GM21576 (cell line): Measurements from ENCODE around the gene TBX21.

Source experiments
- ATAC-seq: cut with Tn5 transposase; IDR thresholded peaks from one replicate; pipeline ENCODE4 v1.9.1; 2021; ENCODE audit warnings: mild to moderate bottlenecking, moderate library complexity; ENCODE audit not compliant: unreplicated experiment

Gene TBX21

DNA sequence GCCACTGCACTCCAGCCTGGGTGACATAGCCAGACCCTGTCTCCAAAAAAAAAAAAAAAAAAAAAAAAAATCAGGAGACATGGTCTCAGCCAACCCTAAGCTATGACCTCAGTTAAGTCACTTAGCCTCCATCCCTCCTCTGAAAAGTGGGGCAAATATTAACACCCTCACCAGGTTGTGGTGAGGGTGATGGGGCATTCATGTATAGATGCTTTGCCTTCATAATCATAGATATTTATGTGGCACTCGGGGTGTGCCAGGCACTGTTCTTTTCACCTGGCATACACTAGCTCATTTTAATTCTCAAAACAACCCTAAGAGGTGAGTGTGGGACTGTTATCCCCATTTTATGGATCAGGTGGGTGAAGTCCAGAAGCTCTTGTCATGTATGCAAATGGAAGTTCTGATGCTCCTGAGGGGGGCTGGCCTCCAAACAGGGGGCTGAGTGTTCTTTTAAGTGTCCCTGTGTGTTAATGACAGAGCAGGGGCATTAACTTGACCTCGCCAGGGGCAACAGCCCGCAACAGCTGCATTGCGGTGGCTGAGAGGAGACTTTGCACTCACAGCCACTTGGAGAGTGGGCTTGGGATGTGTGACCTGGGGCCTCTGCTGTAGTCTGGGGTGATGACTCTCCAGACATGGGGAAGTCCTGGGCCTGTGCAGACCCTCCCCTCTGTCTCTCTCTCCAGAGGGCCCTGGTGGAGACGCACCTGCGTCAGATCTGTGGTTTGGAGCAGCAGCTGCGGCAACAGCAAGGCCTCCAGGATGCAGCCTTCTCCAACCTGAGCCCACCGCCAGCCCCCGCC, 34.9 kb upstream of the TBX21 start:
- ATAC-seq: no peak

DNA sequence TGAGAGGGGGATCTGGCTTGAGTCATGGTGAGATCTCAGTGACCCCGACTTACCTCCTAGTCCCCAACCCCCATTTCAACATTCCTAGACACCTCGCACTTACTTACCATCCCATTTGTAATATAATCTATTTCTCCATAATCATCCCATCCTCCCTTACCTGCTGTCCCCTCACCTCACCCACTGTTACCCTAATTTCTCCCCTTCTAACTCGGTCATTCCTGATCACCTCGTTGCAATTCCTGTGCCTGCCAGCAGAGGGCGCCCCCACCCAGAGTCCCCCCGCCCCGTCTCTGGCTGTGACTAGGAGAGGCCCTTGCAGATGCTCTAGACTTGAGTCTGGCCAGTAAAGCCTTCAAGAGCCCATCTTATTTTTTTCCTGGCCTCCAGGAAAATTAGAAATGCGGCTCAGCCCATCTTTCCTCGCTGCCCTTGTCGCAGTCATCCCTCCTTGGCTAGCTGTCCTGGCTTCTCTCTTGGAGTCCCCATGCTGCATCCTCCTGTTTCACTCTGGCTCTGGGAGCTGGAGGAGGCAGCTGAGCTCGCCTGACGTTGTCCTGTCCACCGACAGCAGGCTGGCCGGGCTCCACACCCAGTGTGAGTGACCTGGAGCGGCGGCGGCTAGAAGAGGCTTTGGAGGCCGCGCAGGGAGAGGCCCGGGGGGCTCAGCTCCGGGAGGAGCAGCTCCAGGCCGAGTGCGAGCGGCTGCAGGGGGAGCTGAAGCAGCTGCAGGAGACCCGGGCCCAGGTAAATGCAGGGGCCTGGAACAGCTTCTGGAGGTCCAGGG, 34.1 kb upstream of the TBX21 start:
- no peak for ATAC-seq

DNA sequence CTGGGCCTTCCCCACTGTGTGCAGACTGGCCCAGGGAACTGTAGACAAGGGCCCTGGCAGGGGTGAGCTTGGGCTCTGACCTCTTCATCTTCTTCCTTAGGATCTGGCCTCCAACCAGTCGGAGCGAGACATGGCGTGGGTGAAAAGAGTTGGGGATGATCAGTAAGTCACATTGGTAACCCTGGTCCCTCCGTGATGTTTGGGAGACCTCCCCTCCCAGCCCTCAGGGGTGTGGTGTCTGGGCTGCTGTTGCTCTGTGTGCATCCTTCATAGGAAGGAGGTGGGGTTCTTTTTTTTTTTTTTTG, 33.5 kb upstream of the TBX21 start:
- no peak for ATAC-seq

DNA sequence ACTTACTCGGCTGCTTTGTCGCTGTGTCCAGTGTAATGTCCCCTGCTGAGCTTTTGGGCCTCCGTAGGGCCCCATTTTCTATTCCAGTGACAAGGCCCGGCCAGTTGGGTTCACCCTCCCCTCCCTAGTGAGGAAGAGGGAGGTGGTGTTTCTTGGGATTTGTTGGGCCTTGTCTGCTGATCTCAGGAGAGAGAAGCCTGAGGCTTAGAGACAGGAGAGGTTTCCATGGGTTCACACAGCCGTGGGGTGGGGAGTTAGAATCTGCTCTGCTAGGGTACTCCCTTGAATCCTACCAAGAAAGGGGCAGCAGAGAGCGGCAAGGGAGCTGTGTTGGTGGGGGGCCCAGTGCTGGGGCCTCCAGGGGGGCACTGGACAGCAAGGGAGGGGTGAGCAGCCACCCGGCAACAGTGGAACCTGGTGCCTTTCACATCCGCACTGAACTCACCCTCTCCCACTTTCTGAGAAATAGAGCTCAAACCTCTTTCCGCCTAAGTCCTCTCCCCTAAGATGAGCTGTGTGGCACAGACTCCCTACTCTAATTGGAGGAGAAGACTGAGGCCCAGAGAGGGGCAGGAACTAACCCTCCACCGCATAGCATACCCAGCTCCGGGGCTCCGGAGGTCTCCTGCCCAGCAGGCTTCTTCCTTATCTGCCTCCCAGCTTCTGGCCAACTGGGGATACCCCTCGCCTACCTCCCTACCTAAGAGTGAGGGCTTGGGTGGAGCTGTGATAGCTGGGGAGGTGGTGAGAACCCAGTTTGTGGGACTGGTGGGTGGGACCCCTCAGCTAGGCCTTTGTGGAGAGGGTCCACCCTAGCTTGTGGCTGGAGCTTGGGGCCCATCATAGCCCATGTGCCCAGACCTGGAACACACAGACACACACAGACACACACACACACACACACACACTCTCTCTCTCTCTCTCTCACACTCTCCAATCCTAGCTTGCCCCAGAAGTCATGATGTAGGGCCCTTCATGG, 32.3 kb upstream of the TBX21 start:
- no peak for ATAC-seq

GRCh38 chr17:47701608-47702007, 31.4 kb upstream of the TBX21 start:
- no peak for ATAC-seq

DNA sequence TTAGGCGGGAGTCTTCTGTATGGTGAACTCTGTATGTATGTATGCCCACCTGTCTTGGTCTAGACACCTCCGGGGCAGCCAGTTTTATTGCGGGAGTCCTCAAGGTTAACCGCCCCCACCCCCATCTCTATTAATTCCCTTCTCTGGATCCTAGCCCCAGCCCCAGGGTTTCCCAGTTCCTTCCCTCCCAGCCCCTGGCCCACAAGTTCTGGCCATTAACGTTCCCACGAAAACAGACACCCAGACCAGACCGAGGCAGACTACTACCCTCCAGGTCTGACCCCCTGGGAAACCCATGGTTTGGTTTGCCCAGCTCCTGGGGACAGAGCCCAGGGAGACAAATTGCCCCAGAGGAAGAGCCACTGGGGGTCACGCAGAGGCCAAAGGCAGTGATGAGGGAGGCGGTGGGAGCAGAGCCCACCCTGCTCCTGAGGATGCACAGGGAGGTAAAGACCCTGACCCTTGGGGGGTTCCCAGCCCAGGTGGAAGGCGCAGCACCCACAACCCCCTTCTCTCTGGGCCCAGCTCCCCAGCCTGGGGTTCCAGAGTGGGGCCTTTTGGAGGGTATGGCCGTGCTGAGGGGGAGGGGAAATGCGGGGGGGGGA, 30.5 kb upstream of the TBX21 start:
- no peak for ATAC-seq

- ATAC-seq: no peak
Measured at GRCh38 chr17:47703191-47703591, 29.8 kb upstream of the TBX21 start.

- ATAC-seq: no peak
Measured at GRCh38 chr17:47703671-47704070, 29.4 kb upstream of the TBX21 start.

GRCh38 chr17:47704116-47704515, 28.9 kb upstream of the TBX21 start:
- no peak for ATAC-seq

GRCh38 chr17:47704736-47705135, 28.3 kb upstream of the TBX21 start:
- no peak for ATAC-seq

DNA sequence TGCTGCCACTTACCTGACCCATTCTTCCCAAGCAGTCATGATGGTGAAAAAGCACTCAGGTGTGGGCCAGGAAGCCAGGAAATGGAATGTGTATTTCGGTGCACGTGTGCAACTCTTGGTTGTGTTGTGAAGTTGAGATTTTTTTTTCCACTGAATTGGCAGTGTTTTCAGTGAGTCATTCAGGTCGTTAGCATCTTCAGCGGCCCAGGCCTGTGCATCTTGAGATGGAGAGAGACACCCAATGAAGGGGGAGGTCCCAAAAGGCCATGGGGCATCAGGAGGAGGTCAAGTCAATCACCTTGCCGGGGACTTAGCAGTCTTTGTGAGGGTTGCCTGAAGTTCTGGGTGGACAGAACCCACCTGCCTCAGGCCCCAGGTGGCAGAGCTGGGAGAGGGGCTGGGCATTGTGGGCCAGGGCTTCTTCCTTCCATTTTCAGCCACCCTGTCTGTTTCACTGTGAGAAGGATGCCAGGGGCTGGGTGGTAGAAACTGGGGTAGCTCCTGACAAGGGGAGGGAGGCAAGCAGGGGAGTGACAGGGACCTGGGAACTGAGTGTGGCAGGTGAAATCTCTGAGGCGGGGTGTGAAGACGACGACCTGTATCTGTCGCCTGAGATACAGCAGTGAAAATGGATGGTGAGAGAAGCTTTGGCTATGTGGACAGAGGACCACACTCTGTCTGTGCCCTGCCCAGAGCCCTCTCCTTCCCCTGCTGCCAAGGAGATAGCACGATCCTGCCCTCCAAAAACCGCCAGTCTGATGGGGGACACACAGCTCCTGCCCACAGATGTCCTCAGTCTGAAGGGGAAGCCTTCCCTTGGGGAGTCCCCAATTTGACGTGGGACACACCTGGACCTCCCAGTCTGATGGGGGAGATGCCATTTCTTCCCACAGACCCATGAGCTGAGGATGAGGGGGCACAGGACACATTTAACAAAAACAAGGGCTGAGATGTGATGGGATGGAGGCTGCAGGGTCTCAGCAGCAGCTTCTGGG, 27.2 kb upstream of the TBX21 start:
- no peak for ATAC-seq

DNA sequence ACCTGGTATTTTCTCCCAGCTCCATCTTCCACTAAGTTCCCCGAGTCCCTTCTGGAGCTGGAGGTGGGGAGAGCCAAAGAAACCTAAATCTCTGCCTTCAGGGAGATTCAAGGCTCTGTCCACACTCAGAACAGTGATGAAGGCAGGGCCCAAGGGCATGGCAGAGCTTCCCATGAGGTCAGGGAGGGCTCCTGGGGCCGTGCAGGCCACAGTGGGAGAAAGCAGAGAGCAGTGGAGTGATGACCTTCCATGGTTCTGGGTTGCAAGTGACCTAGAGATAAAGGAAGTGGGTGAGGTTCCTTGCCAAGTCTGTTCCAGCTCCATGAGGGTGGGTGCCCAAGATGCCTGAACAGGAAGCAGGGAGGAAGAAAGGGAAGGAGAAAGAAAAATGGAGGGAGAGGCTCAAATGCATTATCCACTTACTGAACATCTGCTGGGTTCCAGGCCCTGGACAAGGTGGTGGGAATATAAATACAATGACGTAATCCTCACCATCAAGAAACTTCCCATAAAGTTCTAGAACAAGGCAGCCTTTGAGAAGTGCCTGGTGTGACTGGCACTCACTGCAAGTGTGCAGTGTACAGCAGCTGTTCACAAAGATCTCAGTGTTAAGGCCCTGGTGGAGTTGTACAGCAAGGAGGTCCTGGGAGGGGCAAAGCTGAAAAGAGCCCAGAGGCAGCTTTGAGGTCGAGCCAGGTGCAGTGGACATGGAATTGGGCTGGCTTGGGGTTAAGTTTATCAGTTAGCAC, 25.8 kb upstream of the TBX21 start:
- no peak for ATAC-seq

DNA sequence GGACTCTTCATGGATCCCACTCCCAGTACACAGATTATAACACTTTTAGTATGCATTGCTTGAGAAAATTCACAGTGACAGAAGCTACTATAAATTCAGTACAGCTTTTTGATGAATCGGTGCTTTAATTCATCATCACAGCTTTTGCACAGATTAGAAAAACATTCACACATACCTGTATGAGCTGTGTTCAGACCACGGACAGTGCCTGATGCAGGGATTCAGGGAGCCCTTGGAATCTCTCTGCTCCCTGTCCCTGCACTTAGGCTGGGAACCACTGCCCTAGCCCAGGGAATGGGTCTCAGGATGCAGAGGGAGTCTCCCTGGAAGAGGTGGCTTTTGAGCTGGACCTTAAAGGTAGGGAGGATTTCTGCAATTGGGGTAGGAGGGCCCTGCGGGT, 25.2 kb upstream of the TBX21 start:
- no peak for ATAC-seq

- no peak for ATAC-seq
Measured at GRCh38 chr17:47708312-47708863, 24.6 kb upstream of the TBX21 start.

- ATAC-seq: no peak
Measured at GRCh38 chr17:47708864-47709541, 24.0 kb upstream of the TBX21 start.

GRCh38 chr17:47709594-47709993, 23.4 kb upstream of the TBX21 start:
- no peak for ATAC-seq

DNA sequence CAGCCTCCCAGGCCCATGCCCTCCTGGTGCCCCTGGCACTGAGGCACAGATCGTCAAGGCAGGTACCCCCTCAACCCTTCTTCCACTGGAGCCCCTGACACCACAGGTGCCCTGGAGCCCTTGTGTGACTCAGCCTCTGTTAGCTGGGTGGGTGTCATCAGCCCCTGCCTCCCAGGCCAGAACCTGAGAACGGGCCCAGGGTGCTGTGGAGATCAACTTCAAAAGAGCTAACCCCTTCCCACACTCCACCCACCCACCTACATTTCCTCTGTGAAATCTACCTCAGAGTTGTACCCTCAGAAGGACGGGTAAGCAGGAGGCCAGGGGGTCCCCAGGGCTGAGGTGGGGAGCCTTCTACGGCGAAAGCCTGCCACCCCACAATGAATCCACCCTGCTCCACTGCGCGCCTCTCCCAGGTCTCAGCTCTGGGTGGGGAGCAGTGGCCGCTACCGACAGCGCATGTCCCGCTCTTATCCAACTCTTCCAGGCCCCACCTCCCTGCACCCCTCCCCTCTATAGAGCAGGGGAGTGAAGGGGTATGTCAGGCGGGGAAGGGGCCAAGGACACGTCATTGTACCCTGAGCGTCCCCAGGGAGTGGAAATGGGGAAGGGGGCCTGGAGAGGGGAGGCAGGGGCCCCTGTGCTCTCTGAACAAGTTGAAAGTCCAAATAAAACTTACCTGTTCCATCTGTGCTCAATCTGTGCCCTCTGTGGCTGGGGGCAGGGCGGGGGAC, 21.5 kb upstream of the TBX21 start:
- no peak for ATAC-seq
